SK-N-SH treated with all-trans-retinoic acid at 6 μM for 48 hours (cell line): Measurements from ENCODE around the gene MADD.

ENCODE experiments used
- ARNTL ChIP-seq: fragments of 450-650 bp; formaldehyde crosslinking; IDR thresholded peaks from 2 replicates; pipeline ENCODE4 v1.5.0; 2020; ENCODE audit warnings: low read depth, mild to moderate bottlenecking, moderate library complexity, borderline replicate concordance
- BACH2 ChIP-seq: fragments of 250-450 bp; sonication (Bioruptor Pico); IDR thresholded peaks from 2 replicates; pipeline ENCODE4 v1.9.0; 2021; ENCODE audit warnings: mild to moderate bottlenecking, borderline replicate concordance
- ESRRG ChIP-seq: fragments of 250-450 bp; sonication (Bioruptor Pico); IDR thresholded peaks from 2 replicates; pipeline ENCODE4 v1.6.1; 2021; ENCODE audit warnings: mild to moderate bottlenecking
- ISL1 ChIP-seq: fragments of 250-450 bp; sonication (Bioruptor Pico); IDR thresholded peaks from 2 replicates; pipeline ENCODE4 v2.1.2; 2022; ENCODE audit warnings: mild to moderate bottlenecking, moderate library complexity
- OSR1 ChIP-seq: fragments of 250-450 bp; sonication (Bioruptor Pico); IDR thresholded peaks from 2 replicates; pipeline ENCODE4 v1.8.0; 2022; ENCODE audit warnings: moderate library complexity, mild to moderate bottlenecking, inconsistent platforms
- PPARA ChIP-seq: fragments of 250-450 bp; sonication (Bioruptor Pico); IDR thresholded peaks from 2 replicates; pipeline ENCODE4 v1.5.0; 2020; ENCODE audit warnings: mild to moderate bottlenecking, borderline replicate concordance
- RARB ChIP-seq: fragments of 250-450 bp; sonication (Bioruptor Pico); IDR thresholded peaks from 2 replicates; pipeline ENCODE4 v1.8.0; 2021; ENCODE audit warnings: mild to moderate bottlenecking, moderate library complexity
- ZC3H10 ChIP-seq: fragments of 250-450 bp; sonication (Bioruptor Pico); IDR thresholded peaks from 2 replicates; pipeline ENCODE4 v1.5.1; 2021; ENCODE audit warnings: mild to moderate bottlenecking, moderate library complexity
- ZFP30 ChIP-seq: fragments of 450-650 bp; formaldehyde crosslinking; IDR thresholded peaks from 2 replicates; pipeline ENCODE4 v1.5.0; 2022; ENCODE audit warnings: mild to moderate bottlenecking, moderate library complexity
- ZNF70 ChIP-seq: fragments of 450-650 bp; formaldehyde crosslinking; IDR thresholded peaks from 2 replicates; pipeline ENCODE4 v1.5.0; 2020; ENCODE audit warnings: mild to moderate bottlenecking, moderate library complexity
- TF ChIP-seq, protein P1 (sequence below): fragments of 250-450 bp; sonication (Bioruptor Pico); IDR thresholded peaks from 2 replicates; pipeline ENCODE4 v1.5.1; 2020; ENCODE audit warnings: low read depth, mild to moderate bottlenecking, moderate library complexity
- TF ChIP-seq, protein P2 (sequence below): fragments of 250-450 bp; sonication (Bioruptor Pico); IDR thresholded peaks from 2 replicates; pipeline ENCODE4 v1.8.0; 2020; ENCODE audit warnings: mild to moderate bottlenecking, moderate library complexity, borderline replicate concordance

- TF ChIP-seq RARB (CRISPR knock-in tag) (no peak), ISL1 (CRISPR knock-in tag) (no peak), ZFP30 (CRISPR knock-in tag) (no peak), ESRRG (CRISPR knock-in tag) (no peak), ARNTL (CRISPR knock-in tag) (no peak), ZNF70 (CRISPR knock-in tag) (no peak), BACH2 (CRISPR knock-in tag) (no peak), PPARA (CRISPR knock-in tag) (no peak), ZC3H10 (CRISPR knock-in tag) (no peak), OSR1 (no peak)
- TF ChIP-seq, protein P1, sequence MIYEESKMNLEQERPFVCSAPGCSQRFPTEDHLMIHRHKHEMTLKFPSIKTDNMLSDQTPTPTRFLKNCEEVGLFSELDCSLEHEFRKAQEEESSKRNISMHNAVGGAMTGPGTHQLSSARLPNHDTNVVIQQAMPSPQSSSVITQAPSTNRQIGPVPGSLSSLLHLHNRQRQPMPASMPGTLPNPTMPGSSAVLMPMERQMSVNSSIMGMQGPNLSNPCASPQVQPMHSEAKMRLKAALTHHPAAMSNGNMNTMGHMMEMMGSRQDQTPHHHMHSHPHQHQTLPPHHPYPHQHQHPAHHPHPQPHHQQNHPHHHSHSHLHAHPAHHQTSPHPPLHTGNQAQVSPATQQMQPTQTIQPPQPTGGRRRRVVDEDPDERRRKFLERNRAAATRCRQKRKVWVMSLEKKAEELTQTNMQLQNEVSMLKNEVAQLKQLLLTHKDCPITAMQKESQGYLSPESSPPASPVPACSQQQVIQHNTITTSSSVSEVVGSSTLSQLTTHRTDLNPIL (CRISPR knock-in tag), result no peak
- TF ChIP-seq, protein P2, sequence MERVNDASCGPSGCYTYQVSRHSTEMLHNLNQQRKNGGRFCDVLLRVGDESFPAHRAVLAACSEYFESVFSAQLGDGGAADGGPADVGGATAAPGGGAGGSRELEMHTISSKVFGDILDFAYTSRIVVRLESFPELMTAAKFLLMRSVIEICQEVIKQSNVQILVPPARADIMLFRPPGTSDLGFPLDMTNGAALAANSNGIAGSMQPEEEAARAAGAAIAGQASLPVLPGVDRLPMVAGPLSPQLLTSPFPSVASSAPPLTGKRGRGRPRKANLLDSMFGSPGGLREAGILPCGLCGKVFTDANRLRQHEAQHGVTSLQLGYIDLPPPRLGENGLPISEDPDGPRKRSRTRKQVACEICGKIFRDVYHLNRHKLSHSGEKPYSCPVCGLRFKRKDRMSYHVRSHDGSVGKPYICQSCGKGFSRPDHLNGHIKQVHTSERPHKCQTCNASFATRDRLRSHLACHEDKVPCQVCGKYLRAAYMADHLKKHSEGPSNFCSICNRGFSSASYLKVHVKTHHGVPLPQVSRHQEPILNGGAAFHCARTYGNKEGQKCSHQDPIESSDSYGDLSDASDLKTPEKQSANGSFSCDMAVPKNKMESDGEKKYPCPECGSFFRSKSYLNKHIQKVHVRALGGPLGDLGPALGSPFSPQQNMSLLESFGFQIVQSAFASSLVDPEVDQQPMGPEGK (CRISPR knock-in tag), result no peak
Measured at GRCh38 chr11:47271328-47271727, 1.4 kb downstream of the MADD start.
